H9 (cell line): ENCODE results near the gene ROBO2. TPM values are rescaled to one million over a fixed set of nuclear protein-coding genes. Genes with fewer than 3 reads are reported as not detected.

Experiments
- DNase-seq: peaks from one replicate; pipeline ENCODE4 v3.0.0-alpha.2; 2017
- H2AFZ ChIP-seq: one replicate; pipeline ENCODE4 v1.6.1; 2013; ENCODE audit warnings: mild to moderate bottlenecking, low read length, control low read depth, moderate library complexity
- H2AK5ac ChIP-seq: 2 replicates; pipeline ENCODE4 v1.6.1; 2013; ENCODE audit warnings: low read length, control low read depth, mixed read lengths; ENCODE audit not compliant: insufficient read length
- H2BK120ac ChIP-seq: one replicate; pipeline ENCODE4 v1.6.1; 2013; ENCODE audit warnings: low read depth, mild to moderate bottlenecking, low read length, control low read depth, inconsistent platforms; ENCODE audit not compliant: poor library complexity, severe bottlenecking
- H2BK12ac ChIP-seq: 2 replicates; pipeline ENCODE4 v1.6.1; 2013; ENCODE audit warnings: low read length, control low read depth, mixed read lengths, low read depth; ENCODE audit not compliant: insufficient read length
- H2BK15ac ChIP-seq: 2 replicates; pipeline ENCODE4 v1.6.1; 2013; ENCODE audit warnings: low read depth, low read length, control low read depth
- H2BK20ac ChIP-seq: one replicate; pipeline ENCODE4 v1.6.1; 2013; ENCODE audit warnings: low read depth, mild to moderate bottlenecking, low read length, control low read depth, inconsistent platforms; ENCODE audit not compliant: poor library complexity, severe bottlenecking
- H2BK5ac ChIP-seq: 2 replicates; pipeline ENCODE4 v1.6.1; 2013; ENCODE audit warnings: low read length, control low read depth, mixed read lengths; ENCODE audit not compliant: insufficient read length
- H3K14ac ChIP-seq: 2 replicates; pipeline ENCODE4 v1.6.1; 2013; ENCODE audit warnings: low read length, control low read depth; ENCODE audit not compliant: insufficient read depth
- H3K18ac ChIP-seq: 2 replicates; pipeline ENCODE4 v1.6.1; 2013; ENCODE audit warnings: low read depth, mild to moderate bottlenecking, mixed read lengths, low read length, control low read depth; ENCODE audit not compliant: insufficient read length
- H3K23ac ChIP-seq: 2 replicates; pipeline ENCODE4 v1.6.1; 2013; ENCODE audit warnings: low read length, control low read depth, mixed read lengths, low read depth; ENCODE audit not compliant: insufficient read length
- H3K23me2 ChIP-seq: 2 replicates; pipeline ENCODE4 v1.6.1; 2013; ENCODE audit warnings: low read depth, mild to moderate bottlenecking, mixed read lengths, low read length, control low read depth; ENCODE audit not compliant: insufficient read length, poor library complexity, severe bottlenecking
- H3K27ac ChIP-seq: 2 replicates; pipeline ENCODE4 v1.5.1; 2013; ENCODE audit warnings: low read length, control low read depth, mixed read lengths, low read depth; ENCODE audit not compliant: insufficient read length
- H3K27me3 ChIP-seq: 2 replicates; pipeline ENCODE4 v1.6.1; 2013; ENCODE audit warnings: low read length, control low read depth, inconsistent platforms; ENCODE audit not compliant: insufficient read depth
- H3K4ac ChIP-seq: 2 replicates; pipeline ENCODE4 v1.6.1; 2013; ENCODE audit warnings: low read depth, mild to moderate bottlenecking, control low read depth, inconsistent platforms, low read length, moderate library complexity
- H3K4me1 ChIP-seq: 2 replicates; pipeline ENCODE4 v1.6.1; 2013; ENCODE audit warnings: low read length, control low read depth, inconsistent platforms; ENCODE audit not compliant: insufficient read depth
- H3K4me2 ChIP-seq: 2 replicates; pipeline ENCODE4 v1.6.1; 2013; ENCODE audit warnings: low read length, control low read depth, mixed read lengths; ENCODE audit not compliant: insufficient read length, insufficient read depth
- H3K56ac ChIP-seq: 2 replicates; pipeline ENCODE4 v1.6.1; 2013; ENCODE audit warnings: low read depth, mild to moderate bottlenecking, mixed read lengths, low read length, control low read depth; ENCODE audit not compliant: insufficient read length
- H3K79me1 ChIP-seq: 2 replicates; pipeline ENCODE4 v1.6.1; 2013; ENCODE audit warnings: low read depth, mild to moderate bottlenecking, moderate library complexity, low read length, control low read depth, inconsistent platforms; ENCODE audit not compliant: insufficient read depth, poor library complexity, severe bottlenecking
- H3K79me2 ChIP-seq: 2 replicates; pipeline ENCODE4 v1.6.1; 2013; ENCODE audit warnings: low read length, control low read depth, inconsistent platforms; ENCODE audit not compliant: insufficient read depth
- H3K9ac ChIP-seq: 2 replicates; pipeline ENCODE4 v1.6.1; 2013; ENCODE audit warnings: low read length, control low read depth, mixed read lengths; ENCODE audit not compliant: insufficient read length; ENCODE audit errors: extremely low read depth
- H3K9me3 ChIP-seq: one replicate; pipeline ENCODE4 v1.6.1; 2013; ENCODE audit warnings: low read depth, low read length, inconsistent platforms; ENCODE audit not compliant: control insufficient read depth
- H3T11ph ChIP-seq: one replicate; pipeline ENCODE4 v1.6.1; 2013; ENCODE audit warnings: mild to moderate bottlenecking, low read length, control low read depth, inconsistent platforms
- H4K20me1 ChIP-seq: one replicate; pipeline ENCODE4 v1.6.1; 2013; ENCODE audit not compliant: control insufficient read depth, insufficient read length, insufficient read depth
- H4K5ac ChIP-seq: 2 replicates; pipeline ENCODE4 v1.6.1; 2013; ENCODE audit warnings: low read depth, mild to moderate bottlenecking, mixed read lengths, low read length, control low read depth; ENCODE audit not compliant: insufficient read length
- H4K8ac ChIP-seq: replicated peaks from 2 replicates; pipeline ENCODE4 v1.6.1; 2013; ENCODE audit warnings: low read length, control low read depth, mixed read lengths, low read depth; ENCODE audit not compliant: insufficient read length
- H4K91ac ChIP-seq: 2 replicates; pipeline ENCODE4 v1.6.1; 2013; ENCODE audit warnings: low read depth, mild to moderate bottlenecking, moderate library complexity, mixed read lengths, low read length, control low read depth; ENCODE audit not compliant: insufficient read length
- H3K27ac Mint-ChIP-seq, 3 experiments: 2 replicates in 2 of 3; 3 replicates in 1 of 3; pipeline ENCODE4 v1.8.0; 2020 to 2021; ENCODE audit warnings: mixed read lengths in 3 of 3, mild to moderate bottlenecking in 1 of 3, moderate library complexity in 1 of 3
- H3K27me3 Mint-ChIP-seq: 2 replicates; pipeline ENCODE4 v1.8.0; 2021; ENCODE audit warnings: low read depth, mild to moderate bottlenecking, moderate library complexity, mixed read lengths
- H3K36me3 Mint-ChIP-seq, 3 experiments: 2 replicates in 2 of 3; 3 replicates in 1 of 3; pipeline ENCODE4 v1.8.0; 2020 to 2021; ENCODE audit warnings: low read depth in 3 of 3, mixed read lengths in 3 of 3; ENCODE audit not compliant: insufficient read depth in 1 of 3
- H3K4me1 Mint-ChIP-seq, 2 experiments: 2 replicates each; pipeline ENCODE4 v1.8.0; 2020; ENCODE audit warnings: mixed read lengths in 2 of 2
- H3K4me3 Mint-ChIP-seq, 2 experiments: 2 replicates in 1 of 2; 3 replicates in 1 of 2; pipeline ENCODE4 v1.8.0; 2020 to 2021; ENCODE audit warnings: mild to moderate bottlenecking in 2 of 2, mixed read lengths in 2 of 2, moderate library complexity in 1 of 2
- H3K9me3 Mint-ChIP-seq, 2 experiments: 2 replicates in 1 of 2; 3 replicates in 1 of 2; pipeline ENCODE4 v1.8.0; 2020; ENCODE audit warnings: mild to moderate bottlenecking in 2 of 2, mixed read lengths in 2 of 2, moderate library complexity in 1 of 2
- WGBS: extraction: QIAGEN DNeasy Blood & Tissue Kit; methylation state at CpG from one replicate; pipeline ENCODE4 v1.1.7; 2013; ENCODE audit warnings: missing lambda C conversion rate, low lambda C conversion rate, mixed read lengths; ENCODE audit not compliant: insufficient read length; ENCODE audit errors: extremely low coverage; 5-methylcytosine and 5-hydroxymethylcytosine counted together
- total RNA-seq: library from RNA; stranded (reverse); gene quantifications from 2 replicates; pipeline ENCODE4 v1.2.1, GENCODE V29; 2021
- TF ChIP-seq, protein P1 (sequence below): fragments of 200-600 bp; sonication (generic); conservative IDR thresholded peaks from 3 replicates; pipeline ENCODE4 v1.8.0; 2021; ENCODE audit warnings: antibody characterized with exemption, mild to moderate bottlenecking

Gene ROBO2
- total RNA-seq, 1 experiment from 2014 or later: 2.3 TPM

GRCh38 chr3:77529522-77529921 lies 489.6 kb downstream of the ROBO2 start:
- H3K56ac ChIP-seq: no peak overlapping the region
- no peaks in the 10 kb centered on the region for H4K20me1 ChIP-seq
- H3K23ac ChIP-seq: no peak overlapping the region
- H2BK5ac ChIP-seq: no peak overlapping the region
- no peak overlapping the region for H3K27ac ChIP-seq
- Mint-ChIP-seq H3K27me3 (no peaks in the 10 kb centered on the region), H3K9me3 (no peaks in the 10 kb centered on the region; a peak in 1 of 5 replicates), H3K4me1 (peaks cover 10 to 16% of the 10 kb centered on the region in 2 experiments), H3K36me3 (no peaks in the 10 kb centered on the region; a peak in 1 of 7 replicates), H3K4me3 (no peak overlapping the region), H3K27ac (no peak overlapping the region)
- H3K79me1 ChIP-seq: no peaks in the 10 kb centered on the region
- H2BK120ac ChIP-seq: no peak overlapping the region
- H3K4me1 ChIP-seq: no peaks in the 10 kb centered on the region
- H2BK20ac ChIP-seq: no peak overlapping the region
- H4K91ac ChIP-seq: no peak overlapping the region
- no peaks in the 10 kb centered on the region for H3K23me2 ChIP-seq
- H3K79me2 ChIP-seq: no peaks in the 10 kb centered on the region
- no peak overlapping the region for H3K9ac ChIP-seq
- TF ChIP-seq, protein P1, sequence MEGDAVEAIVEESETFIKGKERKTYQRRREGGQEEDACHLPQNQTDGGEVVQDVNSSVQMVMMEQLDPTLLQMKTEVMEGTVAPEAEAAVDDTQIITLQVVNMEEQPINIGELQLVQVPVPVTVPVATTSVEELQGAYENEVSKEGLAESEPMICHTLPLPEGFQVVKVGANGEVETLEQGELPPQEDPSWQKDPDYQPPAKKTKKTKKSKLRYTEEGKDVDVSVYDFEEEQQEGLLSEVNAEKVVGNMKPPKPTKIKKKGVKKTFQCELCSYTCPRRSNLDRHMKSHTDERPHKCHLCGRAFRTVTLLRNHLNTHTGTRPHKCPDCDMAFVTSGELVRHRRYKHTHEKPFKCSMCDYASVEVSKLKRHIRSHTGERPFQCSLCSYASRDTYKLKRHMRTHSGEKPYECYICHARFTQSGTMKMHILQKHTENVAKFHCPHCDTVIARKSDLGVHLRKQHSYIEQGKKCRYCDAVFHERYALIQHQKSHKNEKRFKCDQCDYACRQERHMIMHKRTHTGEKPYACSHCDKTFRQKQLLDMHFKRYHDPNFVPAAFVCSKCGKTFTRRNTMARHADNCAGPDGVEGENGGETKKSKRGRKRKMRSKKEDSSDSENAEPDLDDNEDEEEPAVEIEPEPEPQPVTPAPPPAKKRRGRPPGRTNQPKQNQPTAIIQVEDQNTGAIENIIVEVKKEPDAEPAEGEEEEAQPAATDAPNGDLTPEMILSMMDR: no peak
- no peak overlapping the region for H3K4me2 ChIP-seq
- H2AK5ac ChIP-seq: no peak overlapping the region
- no peak overlapping the region for H4K8ac ChIP-seq
- no peaks in the 10 kb centered on the region for H3K27me3 ChIP-seq
- H2BK12ac ChIP-seq: no peak overlapping the region
- H3K9me3 ChIP-seq: no peaks in the 10 kb centered on the region
- WGBS: no CpG with 5 or more reads among the region's 1 CpG
- no peak overlapping the region for H4K5ac ChIP-seq
- no peak for DNase-seq
- no peak overlapping the region for H3K4ac ChIP-seq
- no peak overlapping the region for H3K14ac ChIP-seq
- no peak overlapping the region for H3K18ac ChIP-seq
- no peak overlapping the region for H2BK15ac ChIP-seq
- no peak overlapping the region for H2AFZ ChIP-seq
- no peak overlapping the region for H3T11ph ChIP-seq
